Nephron progenitor cell (in vitro differentiated cells): Measurements from ENCODE around the gene PI4KA.

Source experiments
- DNase-seq: peaks from one replicate; pipeline ENCODE4 v3.0.0; 2021
- H3K27ac Mint-ChIP-seq: 2 replicates; pipeline ENCODE4 v1.8.0; 2021; ENCODE audit warnings: mild to moderate bottlenecking, moderate library complexity, mixed read lengths
- H3K27me3 Mint-ChIP-seq: 2 replicates; pipeline ENCODE4 v1.8.0; 2021; ENCODE audit warnings: mild to moderate bottlenecking, low read depth, mixed read lengths; ENCODE audit not compliant: poor library complexity
- H3K36me3 Mint-ChIP-seq: 2 replicates; pipeline ENCODE4 v1.8.0; 2021; ENCODE audit warnings: low read depth, mixed read lengths
- H3K4me1 Mint-ChIP-seq: 2 replicates; pipeline ENCODE4 v1.8.0; 2021; ENCODE audit warnings: mixed read lengths
- H3K4me3 Mint-ChIP-seq: 2 replicates; pipeline ENCODE4 v1.8.0; 2021; ENCODE audit warnings: mild to moderate bottlenecking, moderate library complexity, mixed read lengths
- H3K9me3 Mint-ChIP-seq: 2 replicates; pipeline ENCODE4 v1.8.0; 2021; ENCODE audit warnings: mild to moderate bottlenecking, moderate library complexity, mixed read lengths
- CTCF ChIP-seq: fragments of 200-600 bp; sonication (generic); IDR thresholded peaks from 2 replicates; pipeline ENCODE4 v1.5.0; 2021; ENCODE audit warnings: antibody characterized with exemption

PI4KA gene

GRCh38 chr22:20873214-20873613 lies 14.6 kb upstream of the PI4KA start:
- Mint-ChIP-seq H3K27me3 (no peaks in the 10 kb centered on the region), H3K4me1 (peaks cover 21% of the 10 kb centered on the region), H3K36me3 (peaks cover 27% of the 10 kb centered on the region), H3K27ac (no peak overlapping the region), H3K4me3 (no peak overlapping the region), H3K9me3 (no peaks in the 10 kb centered on the region)
- TF ChIP-seq CTCF = no peak
- no peak for DNase-seq

GRCh38 chr22:20869234-20869633 lies 10.6 kb upstream of the PI4KA start:
- H3K4me1 Mint-ChIP-seq = peaks cover 33% of the 10 kb centered on the region
- H3K27me3 Mint-ChIP-seq = no peaks in the 10 kb centered on the region
- H3K36me3 Mint-ChIP-seq = peaks cover 14% of the 10 kb centered on the region
- peak overlapping the region; percentile 65 for H3K27ac Mint-ChIP-seq
- H3K9me3 Mint-ChIP-seq = no peaks in the 10 kb centered on the region
- DNase-seq = no peak
- no peak for TF ChIP-seq CTCF
- no peak overlapping the region for H3K4me3 Mint-ChIP-seq

DNA sequence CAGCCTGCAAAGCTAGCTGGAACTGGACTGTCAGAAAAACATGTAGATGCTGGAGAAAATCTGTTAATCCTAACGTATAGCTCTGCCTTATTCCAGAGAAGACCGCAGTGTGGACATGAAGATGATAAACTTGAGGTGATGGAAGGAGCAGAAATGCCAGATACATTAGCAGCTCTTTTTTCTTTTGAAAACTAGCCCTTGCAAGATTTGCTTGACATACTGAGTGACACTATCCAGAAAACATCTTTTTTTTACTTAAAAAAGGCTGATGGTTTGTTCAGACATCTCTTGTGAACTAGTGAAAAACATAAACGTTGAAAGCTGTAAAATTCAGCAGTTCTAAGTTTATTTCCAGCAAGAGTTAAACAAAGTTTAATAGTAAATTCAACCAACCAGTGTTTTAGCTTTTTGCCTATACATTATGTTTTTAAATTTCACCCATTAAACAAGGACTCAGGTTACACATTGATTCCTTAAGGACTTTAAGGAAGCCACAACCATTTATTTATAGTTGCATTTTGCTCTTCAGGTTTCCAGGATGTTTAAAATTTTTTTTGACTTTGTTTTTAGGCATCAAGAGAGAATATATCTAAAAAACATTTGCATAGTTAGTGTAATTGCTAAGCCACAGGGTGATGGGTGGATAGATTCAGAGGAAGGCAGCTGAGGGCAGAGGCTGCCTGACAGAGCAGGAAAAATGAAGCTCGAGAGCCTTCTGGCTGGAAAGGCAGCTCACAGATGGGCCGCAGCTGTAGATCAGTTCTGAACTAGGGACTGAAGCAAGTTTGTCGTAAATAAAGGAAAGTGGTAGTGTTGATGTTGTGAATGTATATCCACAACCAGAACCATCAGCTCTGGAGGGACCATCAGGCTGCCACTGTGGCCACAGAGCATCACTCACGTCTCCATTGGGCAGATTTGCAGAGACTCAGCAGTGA lies 9.7 kb upstream of the PI4KA start:
- TF ChIP-seq CTCF = no peak
- Mint-ChIP-seq H3K9me3 (no peaks in the 10 kb centered on the region), H3K27ac (peak overlapping the region; percentile 86), H3K4me1 (peaks cover 33% of the 10 kb centered on the region), H3K4me3 (peak overlapping the region; percentile 64), H3K36me3 (peaks cover 17% of the 10 kb centered on the region), H3K27me3 (no peaks in the 10 kb centered on the region)
- no peak for DNase-seq

DNA sequence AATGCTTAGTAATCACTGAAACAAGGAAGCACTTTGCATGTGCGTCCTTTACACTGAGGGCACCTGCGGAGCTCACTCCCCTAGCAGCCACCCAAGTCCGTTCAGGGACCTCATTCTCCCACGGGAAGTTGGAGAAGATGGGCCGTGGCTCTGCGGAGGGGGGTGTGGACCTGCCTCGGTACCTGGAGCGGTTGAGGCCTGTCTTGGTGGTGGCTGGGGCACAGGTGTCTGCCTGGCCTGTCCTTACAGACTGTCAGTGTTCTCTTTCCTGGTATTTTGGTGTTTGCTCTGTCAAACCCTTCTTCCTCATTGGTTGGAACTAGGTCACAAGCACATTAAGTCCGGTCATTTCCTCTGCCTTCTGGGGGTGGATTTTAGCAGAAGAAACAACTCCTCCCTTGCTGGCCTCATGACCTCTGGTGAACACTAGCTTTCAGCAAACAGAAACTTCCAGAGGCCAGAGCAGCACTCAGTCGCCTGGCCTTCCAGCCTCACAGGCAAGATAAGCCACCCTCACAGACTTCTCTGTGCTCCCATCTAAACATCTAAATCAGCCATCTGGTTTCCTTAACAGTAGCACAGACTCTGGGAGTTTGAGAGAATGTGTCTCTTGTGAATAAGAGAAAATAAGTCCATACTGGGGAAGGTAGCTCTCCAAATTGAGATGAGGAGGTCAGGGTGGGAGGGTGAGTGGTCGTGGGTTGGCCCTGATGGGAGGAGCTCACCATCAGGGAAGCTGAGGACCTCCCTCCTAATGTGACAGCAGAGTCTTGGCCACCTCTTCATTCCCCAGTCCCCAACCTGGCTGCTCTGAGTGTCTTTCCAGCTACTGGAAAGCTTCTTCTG lies 8.8 kb upstream of the PI4KA start:
- Mint-ChIP-seq H3K36me3 (peaks cover 15% of the 10 kb centered on the region), H3K9me3 (no peaks in the 10 kb centered on the region), H3K4me1 (peaks cover 33% of the 10 kb centered on the region), H3K27ac (peak overlapping the region; percentile 86), H3K4me3 (peak overlapping the region; percentile 64), H3K27me3 (no peaks in the 10 kb centered on the region)
- no peak for TF ChIP-seq CTCF
- no peak for DNase-seq

GRCh38 chr22:20866736-20867135 lies 8.1 kb upstream of the PI4KA start:
- TF ChIP-seq CTCF = no peak
- no peaks in the 10 kb centered on the region for H3K9me3 Mint-ChIP-seq
- DNase-seq = no peak
- H3K27me3 Mint-ChIP-seq = no peaks in the 10 kb centered on the region
- H3K36me3 Mint-ChIP-seq = peaks cover 20% of the 10 kb centered on the region
- peak overlapping the region; percentile 94 for H3K27ac Mint-ChIP-seq
- peaks cover 33% of the 10 kb centered on the region for H3K4me1 Mint-ChIP-seq
- peak overlapping the region; percentile 49 for H3K4me3 Mint-ChIP-seq
